HG03342 (cell line): ENCODE results near the gene TMEM127.
"Not testable (repeated sequence)": the region's sequence is repeated elsewhere in the genome, so short reads cannot be mapped to it uniquely, and the experiment has no call there.

Experiments used
- ATAC-seq: cut with Tn5 transposase; IDR thresholded peaks from one replicate; pipeline ENCODE4 v1.9.1; 2021; ENCODE audit warnings: mild to moderate bottlenecking, moderate library complexity; ENCODE audit not compliant: unreplicated experiment

Gene TMEM127

DNA sequence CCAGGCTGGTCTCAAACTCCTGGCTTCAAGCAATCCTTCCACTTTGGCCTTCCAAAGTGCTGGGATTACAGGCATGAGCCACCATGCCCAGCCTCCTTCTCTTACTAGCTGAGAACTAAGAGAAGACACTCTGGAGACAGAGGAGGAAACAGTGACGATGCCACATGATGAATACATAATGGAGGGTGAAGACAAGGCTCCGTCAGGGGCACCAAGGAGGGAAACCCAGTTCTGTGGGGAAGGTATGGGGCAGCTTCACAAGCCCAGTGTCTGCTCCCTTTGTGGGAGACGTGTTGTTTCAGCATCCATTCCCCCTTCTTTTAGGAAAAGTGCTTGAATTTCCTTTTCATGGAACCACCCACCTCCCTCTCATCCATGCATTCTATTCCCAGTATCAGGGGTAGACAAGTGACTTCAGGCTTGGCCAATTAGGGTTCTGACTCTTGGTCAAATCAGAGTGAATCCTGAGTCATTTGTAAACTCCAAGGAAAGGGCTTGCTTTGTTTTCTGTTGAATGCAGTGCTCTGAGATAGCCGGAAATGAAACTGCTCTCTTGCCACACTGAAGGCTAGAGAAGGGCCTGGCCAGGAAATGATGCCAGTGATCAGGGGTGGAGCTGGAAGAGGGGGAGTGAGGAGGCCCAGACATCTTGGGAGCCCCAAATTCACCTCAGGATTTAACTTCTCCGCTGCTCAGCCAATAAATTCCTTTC, 23.7 kb downstream of the TMEM127 start:
- peak; percentile 85 for ATAC-seq

GRCh38 chr2:96241227-96241626, 24.6 kb downstream of the TMEM127 start:
- no peak for ATAC-seq

DNA sequence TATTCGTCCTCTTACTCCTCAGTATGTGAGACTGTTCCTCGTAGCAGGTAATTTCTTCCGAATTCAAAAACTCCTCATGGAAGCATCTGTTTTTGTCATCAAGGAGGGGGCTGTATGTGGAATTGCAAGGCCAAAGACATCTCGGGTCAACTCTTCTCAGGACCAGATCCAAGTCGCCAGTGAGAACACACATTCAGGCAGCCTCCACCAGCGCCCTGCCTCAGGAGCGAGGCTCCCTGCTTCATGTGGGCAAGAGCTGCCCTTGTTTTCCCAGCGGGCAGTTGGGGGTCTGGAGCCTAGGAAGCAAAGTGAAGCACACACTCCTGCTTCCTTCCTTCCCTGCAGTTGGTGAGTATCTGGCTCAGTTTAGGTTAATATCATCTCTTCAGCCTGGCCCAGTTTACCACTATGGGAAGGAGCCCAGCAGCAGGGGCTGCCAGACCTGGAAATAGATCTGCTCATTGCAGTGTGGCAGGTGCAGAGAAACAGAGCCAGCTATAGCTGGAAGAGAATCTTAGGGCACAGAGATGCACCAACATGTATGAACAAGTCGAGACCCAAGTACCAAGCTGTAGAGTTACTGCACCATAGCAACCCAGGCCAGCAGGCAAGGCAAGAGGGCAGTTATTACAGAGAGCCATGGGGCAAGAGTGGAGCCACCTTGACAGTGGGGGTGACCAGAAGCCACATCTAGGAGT, 25.3 kb downstream of the TMEM127 start:
- no peak for ATAC-seq

GRCh38 chr2:96239745-96240264, 26.0 kb downstream of the TMEM127 start:
- ATAC-seq = no peak

DNA sequence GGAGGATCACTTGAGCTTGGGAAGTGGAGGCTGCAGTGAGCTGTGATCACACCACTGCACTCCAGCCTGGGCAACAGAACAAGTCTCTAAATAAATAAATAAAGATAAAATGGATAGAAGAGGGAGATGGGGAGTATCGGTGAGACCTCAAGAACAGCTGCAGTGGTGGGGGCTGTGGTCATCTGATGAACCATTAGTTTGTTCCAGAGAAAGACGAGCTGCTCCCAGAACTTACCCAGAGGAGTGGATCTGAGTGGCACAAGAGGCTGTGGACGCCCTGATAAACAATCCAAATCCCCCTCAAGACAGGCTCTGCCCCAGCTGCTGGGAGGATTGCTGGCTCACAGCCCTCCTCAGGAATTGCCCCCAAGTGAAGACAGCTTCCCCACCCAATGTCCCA, 26.7 kb downstream of the TMEM127 start:
- no peak for ATAC-seq

DNA sequence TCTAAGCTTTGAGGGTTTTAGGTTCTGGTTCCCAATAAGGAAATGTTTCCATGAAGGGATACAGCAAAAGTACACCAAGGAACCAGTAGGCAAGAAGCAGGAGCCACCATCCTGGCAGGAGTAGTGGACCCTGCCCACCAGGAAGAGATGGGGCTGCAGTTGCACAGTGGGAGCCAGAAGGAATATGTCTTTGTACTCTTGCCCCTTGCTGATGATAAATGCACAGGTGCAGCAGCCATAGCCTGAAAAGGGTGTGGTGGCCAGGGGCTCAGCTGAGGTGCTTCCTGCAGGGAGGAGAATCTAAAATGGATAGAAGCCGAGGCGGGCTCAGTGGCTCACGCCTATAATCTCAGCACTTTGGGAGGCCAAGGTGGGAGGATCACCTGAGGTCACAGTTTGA, 27.5 kb downstream of the TMEM127 start:
- ATAC-seq = no peak

- ATAC-seq = no peak
Observed at GRCh38 chr2:96236882-96237281, 28.9 kb downstream of the TMEM127 start.

GRCh38 chr2:96233880-96234316, 31.9 kb downstream of the TMEM127 start:
- peak; percentile 93 for ATAC-seq

DNA sequence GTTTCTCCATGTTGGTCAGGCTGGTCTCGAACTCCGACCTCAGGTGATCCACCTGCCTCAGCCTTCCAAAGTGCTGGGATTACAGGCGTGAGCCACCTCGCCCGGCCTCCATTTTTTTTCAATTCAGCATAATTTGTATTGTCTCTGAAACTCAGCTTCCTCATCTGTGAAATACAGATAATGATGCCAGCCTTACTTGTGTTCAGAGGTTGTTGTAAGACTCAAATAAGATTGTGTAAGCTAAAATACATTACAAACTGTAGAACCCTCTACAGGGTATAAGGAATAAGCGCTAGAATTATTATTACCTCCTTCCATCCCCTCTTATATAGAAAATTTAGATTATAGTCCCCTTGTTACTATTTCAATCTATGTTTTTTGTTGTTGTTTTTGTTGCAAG, 32.4 kb downstream of the TMEM127 start:
- no peak for ATAC-seq

GRCh38 chr2:96231316-96231715, 34.5 kb downstream of the TMEM127 start:
- no peak for ATAC-seq

GRCh38 chr2:96225016-96225533, 40.7 kb downstream of the TMEM127 start:
- ATAC-seq = peak; percentile 93

DNA sequence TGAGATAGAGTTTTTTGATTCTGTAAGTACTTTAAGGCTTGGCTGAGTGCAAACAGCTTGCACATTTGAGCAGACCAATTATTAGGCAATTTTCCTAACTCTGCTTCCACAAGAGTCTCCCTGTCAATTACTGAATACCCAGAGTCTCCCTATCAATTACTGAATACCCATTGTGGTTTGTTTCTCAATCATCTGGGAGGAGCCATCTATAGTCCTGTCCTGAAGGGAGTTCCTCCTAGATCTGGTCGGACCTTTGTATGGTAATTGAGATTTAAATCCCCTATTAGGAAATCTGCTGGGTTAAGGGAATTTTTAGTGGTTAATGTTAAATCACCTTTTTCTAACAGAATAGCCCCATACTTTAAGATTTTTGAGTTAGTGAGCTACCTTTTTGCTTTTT, 44.7 kb downstream of the TMEM127 start:
- ATAC-seq = not testable (repeated sequence)

GRCh38 chr2:96219959-96220358, 45.8 kb downstream of the TMEM127 start:
- not testable (repeated sequence) for ATAC-seq

DNA sequence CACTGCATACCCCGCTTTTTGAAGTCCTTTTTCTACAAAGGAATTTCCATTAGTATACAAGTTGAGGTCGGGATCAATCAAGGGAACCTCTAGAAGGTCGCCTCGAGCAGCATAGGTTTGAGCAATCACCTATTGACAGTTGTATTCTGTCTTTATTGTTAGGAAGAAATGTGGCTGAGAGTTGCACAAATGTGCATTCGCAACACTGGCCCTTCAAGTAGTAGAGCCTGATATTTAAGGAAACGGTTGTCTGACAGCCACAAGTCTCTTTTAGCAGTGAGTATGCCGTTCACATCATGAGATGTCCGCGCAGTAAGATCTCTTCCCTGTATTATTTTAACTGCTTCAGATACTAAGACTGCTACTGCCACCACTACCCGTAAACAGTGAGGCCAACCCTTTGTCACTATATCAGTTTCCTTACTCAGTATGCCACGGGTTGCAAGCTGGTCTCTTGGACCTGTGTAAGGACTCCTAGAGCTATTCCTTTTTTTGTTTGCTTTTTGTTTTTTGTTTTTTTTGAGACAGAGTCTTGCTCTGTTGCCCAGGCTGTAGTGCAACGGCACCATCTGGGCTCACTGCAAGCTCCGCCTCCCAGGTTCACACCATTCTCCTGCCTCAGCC, 47.2 kb downstream of the TMEM127 start:
- no peak for ATAC-seq

GRCh38 chr2:96214554-96214953, 51.2 kb downstream of the TMEM127 start:
- no peak for ATAC-seq

DNA sequence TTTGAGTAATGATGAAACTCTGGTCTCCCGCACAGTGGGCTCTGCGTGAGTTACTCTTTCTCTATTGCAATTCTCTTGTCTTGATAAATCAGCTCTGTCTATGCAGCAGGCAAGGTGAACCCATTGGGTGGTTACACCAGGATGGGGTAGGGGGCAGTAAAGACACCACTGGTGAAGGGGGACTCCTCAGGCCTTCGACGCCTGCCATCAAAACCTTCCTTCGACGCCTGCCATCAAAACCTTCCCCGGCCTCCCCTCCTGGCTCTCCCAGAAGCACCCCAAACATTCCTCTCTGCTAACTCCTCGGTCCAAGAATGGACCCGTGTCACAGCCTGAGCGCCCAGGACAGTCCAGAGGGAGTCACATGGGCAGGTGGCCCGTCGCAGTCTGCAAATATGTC, 52.4 kb downstream of the TMEM127 start:
- no peak for ATAC-seq

- no peak for ATAC-seq
Observed at GRCh38 chr2:96212339-96212738, 53.5 kb downstream of the TMEM127 start.

GRCh38 chr2:96209729-96210085, 56.1 kb downstream of the TMEM127 start:
- ATAC-seq = no peak

DNA sequence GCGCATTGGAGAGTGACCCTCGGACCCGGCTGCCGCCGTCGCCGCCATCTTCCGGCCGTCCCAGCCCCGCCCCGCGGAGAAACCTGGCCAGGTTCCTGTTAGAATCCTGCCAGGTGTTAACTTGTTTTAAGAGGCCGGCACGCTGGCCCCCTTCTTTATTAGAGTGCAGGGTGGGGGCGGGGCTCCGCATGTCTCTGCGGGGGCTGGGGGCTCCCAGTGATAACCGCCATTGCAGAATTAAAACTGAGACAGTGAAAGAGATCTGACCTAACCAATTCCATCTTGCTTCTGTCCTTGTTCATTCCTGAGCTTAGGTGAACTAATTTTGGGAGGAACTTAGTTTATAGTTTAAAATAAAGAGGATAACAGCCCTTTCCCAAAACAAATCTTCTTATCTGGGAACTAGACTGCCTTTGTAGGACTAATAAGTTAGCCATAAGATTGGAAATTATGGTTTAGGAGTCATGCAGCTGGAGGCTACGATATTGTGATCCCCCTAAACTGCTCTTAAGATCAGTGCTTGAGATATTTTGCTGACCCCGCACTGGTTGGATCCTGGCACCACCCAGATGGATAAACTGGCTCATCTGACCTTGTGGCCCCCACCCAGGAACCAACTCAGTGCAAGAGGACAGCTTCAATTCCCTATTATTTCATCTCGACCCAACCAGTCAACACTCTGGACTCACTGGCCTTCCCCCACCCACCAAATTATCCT, 56.6 kb downstream of the TMEM127 start:
- no peak for ATAC-seq

- peak; percentile 85 for ATAC-seq
Observed at GRCh38 chr2:96208143-96209010, 57.4 kb downstream of the TMEM127 start, which contains the start of gene STARD7. TSS of gene STARD7 (minus strand) at chr2:96208827. CDS start at chr2:96208434, 393 bp downstream.
